Progenitor cell of endocrine pancreas (in vitro differentiated cells): ENCODE measurements around the gene UCK2. TPM values are rescaled to one million over a fixed set of nuclear protein-coding genes. Genes with fewer than 3 reads are reported as not detected.
"Not testable (repeated sequence)": the region's sequence is repeated elsewhere in the genome, so short reads cannot be mapped to it uniquely, and the experiment has no call there.

ENCODE experiments used
- DNase-seq: peaks from one replicate; pipeline ENCODE4 v3.0.0; 2021; ENCODE audit warnings: low spot score; ENCODE audit not compliant: unreplicated experiment
- H3K27ac Mint-ChIP-seq: 2 replicates; pipeline ENCODE4 v1.8.0; 2021; ENCODE audit warnings: mild to moderate bottlenecking, moderate library complexity, mixed read lengths
- H3K27me3 Mint-ChIP-seq: 2 replicates; pipeline ENCODE4 v1.8.0; 2021; ENCODE audit warnings: mixed read lengths
- H3K36me3 Mint-ChIP-seq: 2 replicates; pipeline ENCODE4 v1.8.0; 2022; ENCODE audit warnings: mixed read lengths; ENCODE audit not compliant: insufficient read depth
- H3K4me1 Mint-ChIP-seq: 2 replicates; pipeline ENCODE4 v1.8.0; 2021; ENCODE audit warnings: low read depth, mixed read lengths
- H3K4me3 Mint-ChIP-seq: 2 replicates; pipeline ENCODE4 v1.8.0; 2021; ENCODE audit warnings: low read depth, mild to moderate bottlenecking, moderate library complexity, mixed read lengths
- H3K9me3 Mint-ChIP-seq: 2 replicates; pipeline ENCODE4 v1.8.0; 2021; ENCODE audit warnings: low read depth, mixed read lengths
- total RNA-seq: library from RNA; stranded (reverse); gene quantifications from 2 replicates; pipeline ENCODE4 v1.2.1, GENCODE V29; 2021
- TF ChIP-seq, protein P1 (sequence below): fragments of 200-600 bp; sonication (generic); IDR thresholded peaks from one replicate; pipeline ENCODE4 v1.5.0; 2021; ENCODE audit warnings: antibody characterized with exemption, mild to moderate bottlenecking; ENCODE audit not compliant: unreplicated experiment

UCK2 gene
- total RNA-seq, 1 donor from 2014 or later = 29.7 TPM

DNA sequence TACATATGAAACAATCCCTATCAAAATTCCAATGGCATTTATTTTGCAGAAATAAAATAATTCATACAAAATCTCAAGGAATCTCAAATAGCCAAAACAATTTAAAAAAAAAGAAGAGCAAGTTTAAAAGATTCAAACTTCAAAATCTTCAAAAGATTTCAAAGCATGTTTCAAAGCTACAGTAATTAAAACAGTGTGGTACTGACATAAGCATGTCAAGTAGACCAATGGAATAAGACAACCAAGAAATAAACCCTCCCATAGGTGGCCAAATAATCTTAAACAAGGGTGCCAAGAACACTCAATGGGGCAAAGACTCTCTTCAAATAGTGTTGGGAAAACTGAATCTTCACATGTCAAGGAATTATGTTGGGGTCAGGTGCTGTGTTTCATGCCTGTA, 28.0 kb upstream of the UCK2 start:
- TF ChIP-seq, protein P1, sequence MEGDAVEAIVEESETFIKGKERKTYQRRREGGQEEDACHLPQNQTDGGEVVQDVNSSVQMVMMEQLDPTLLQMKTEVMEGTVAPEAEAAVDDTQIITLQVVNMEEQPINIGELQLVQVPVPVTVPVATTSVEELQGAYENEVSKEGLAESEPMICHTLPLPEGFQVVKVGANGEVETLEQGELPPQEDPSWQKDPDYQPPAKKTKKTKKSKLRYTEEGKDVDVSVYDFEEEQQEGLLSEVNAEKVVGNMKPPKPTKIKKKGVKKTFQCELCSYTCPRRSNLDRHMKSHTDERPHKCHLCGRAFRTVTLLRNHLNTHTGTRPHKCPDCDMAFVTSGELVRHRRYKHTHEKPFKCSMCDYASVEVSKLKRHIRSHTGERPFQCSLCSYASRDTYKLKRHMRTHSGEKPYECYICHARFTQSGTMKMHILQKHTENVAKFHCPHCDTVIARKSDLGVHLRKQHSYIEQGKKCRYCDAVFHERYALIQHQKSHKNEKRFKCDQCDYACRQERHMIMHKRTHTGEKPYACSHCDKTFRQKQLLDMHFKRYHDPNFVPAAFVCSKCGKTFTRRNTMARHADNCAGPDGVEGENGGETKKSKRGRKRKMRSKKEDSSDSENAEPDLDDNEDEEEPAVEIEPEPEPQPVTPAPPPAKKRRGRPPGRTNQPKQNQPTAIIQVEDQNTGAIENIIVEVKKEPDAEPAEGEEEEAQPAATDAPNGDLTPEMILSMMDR = no peak
- peaks cover 17% of the 10 kb centered on the region for H3K9me3 Mint-ChIP-seq
- H3K36me3 Mint-ChIP-seq = peaks cover 2% of the 10 kb centered on the region
- H3K27ac Mint-ChIP-seq = no peak overlapping the region
- H3K4me1 Mint-ChIP-seq = no peaks in the 10 kb centered on the region
- DNase-seq = no peak
- no peak overlapping the region for H3K4me3 Mint-ChIP-seq
- no peaks in the 10 kb centered on the region for H3K27me3 Mint-ChIP-seq

DNA sequence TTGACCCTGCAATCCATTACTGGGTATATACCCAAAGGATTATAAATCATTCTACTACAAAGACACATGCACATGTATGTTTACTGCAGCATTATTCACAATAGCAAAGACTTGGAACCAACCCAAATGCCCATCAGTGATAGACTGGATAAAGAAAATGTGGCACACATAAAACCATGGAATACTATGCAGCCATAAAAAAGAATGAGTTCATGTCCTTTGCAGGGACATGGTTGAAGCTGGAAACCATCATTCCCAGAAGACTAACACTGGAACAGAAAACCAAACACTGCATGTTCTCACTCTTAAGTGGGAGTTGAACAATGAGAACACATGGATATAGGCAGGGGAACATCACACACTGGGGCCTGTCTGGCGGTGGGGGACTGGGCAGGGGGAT, 22.9 kb upstream of the UCK2 start:
- H3K9me3 Mint-ChIP-seq = peaks cover 13% of the 10 kb centered on the region
- not testable (repeated sequence) for DNase-seq, H3K27me3 Mint-ChIP-seq, H3K4me1 Mint-ChIP-seq, H3K27ac Mint-ChIP-seq, H3K36me3 Mint-ChIP-seq, H3K4me3 Mint-ChIP-seq

DNA sequence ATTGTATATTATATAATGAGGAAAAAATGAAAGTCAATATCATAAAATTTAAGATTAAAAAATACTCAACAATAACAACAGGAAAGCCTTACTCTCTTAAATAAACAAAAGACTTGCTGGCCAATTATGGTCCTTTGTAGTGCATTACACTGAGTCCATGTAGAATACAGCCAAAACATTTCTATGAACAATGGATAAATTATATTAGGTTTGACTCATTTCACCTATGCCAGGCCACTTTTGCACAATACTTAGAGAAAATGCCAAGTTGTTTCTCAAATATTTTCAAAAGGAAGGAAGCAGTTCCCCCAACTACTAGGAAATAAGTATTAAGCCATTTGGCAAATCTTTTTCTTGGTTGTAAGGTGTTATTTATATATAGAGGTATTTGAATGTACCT, 19.8 kb upstream of the UCK2 start:
- H3K4me3 Mint-ChIP-seq = no peak overlapping the region
- H3K27me3 Mint-ChIP-seq = peaks cover 6% of the 10 kb centered on the region
- no peak overlapping the region for H3K27ac Mint-ChIP-seq
- TF ChIP-seq, protein P1 = no peak
- no peak for DNase-seq
- peaks cover 2% of the 10 kb centered on the region for H3K36me3 Mint-ChIP-seq
- H3K9me3 Mint-ChIP-seq = peaks cover 7% of the 10 kb centered on the region
- H3K4me1 Mint-ChIP-seq = no peaks in the 10 kb centered on the region

DNA sequence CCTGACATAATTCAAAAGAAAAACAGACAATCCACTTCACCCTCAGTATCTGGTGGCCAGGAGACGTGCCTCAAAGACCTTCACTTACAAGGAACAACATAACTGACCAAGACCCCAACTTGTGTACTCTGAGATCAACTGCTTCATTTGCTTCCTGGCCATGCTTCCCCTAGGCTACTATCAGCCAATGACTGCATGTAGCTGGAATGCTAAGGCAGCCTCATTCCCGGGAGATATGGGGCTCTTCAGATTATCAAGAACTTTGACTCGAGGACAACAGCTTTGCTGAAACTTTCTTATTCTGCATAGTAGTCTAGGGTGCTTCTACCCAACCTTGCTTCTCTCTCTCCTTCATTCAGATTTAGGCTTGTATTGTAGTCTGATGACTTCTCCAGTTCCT, 11.7 kb upstream of the UCK2 start:
- H3K36me3 Mint-ChIP-seq = no peaks in the 10 kb centered on the region
- peaks cover 3% of the 10 kb centered on the region for H3K27me3 Mint-ChIP-seq
- H3K27ac Mint-ChIP-seq = no peak overlapping the region
- no peak overlapping the region for H3K4me3 Mint-ChIP-seq
- no peak for DNase-seq
- TF ChIP-seq, protein P1 = no peak
- no peaks in the 10 kb centered on the region for H3K4me1 Mint-ChIP-seq
- no peaks in the 10 kb centered on the region for H3K9me3 Mint-ChIP-seq

DNA sequence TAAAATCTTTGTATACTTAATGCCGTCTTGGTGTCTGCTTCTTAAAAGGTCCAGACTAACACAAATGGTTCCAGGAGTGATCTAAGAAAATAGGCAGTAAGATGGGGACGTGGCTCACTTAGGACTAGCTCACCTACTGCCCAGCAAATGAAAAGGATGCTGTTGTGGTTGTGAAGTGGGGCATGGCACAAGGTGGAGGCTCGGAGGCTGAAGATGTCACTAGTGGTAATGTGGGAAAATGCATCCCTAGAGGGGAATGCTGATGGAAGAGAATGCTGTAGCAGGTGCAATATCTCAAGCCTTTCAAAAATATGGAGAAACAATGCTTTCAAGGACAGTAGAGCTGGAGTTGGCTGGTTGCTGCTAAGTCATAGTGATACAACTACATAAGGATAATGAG, 11.3 kb upstream of the UCK2 start:
- Mint-ChIP-seq H3K9me3 (no peaks in the 10 kb centered on the region), H3K27me3 (peaks cover 3% of the 10 kb centered on the region), H3K27ac (no peak overlapping the region), H3K4me1 (no peaks in the 10 kb centered on the region), H3K4me3 (no peak overlapping the region), H3K36me3 (no peaks in the 10 kb centered on the region)
- TF ChIP-seq, protein P1 = no peak
- DNase-seq = no peak

DNA sequence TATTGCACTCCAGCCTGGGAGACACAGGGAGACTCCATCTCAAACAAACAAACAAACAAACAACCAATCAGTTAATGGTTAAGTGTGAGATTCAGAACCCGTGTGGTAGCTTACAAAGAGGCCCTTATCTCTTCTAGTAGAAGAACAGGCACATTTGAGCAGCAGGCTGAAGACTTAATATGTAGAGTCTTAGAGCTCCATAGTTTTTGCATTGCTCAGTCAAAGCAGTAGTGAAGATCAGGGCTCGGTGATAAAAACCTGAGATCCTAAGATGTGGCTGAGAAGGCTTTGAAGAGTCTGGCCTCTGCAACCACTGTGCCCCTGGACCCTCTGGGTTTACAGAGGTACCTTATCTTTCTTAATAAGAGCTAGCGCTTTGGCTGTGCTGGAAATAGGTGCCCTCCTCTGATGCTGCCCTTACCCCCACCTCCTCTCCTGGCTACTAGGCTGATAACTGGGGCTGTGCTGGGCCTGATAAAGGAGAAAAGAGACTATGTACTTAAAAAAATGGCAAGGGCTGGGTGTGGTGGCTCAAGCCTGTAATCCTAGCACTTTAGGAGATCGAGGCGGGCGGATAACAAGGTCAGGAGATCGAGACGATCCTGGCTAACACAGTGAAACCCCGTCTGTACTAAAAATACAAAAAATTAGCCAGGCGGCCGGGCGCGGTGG, 10.5 kb upstream of the UCK2 start:
- no peaks in the 10 kb centered on the region for H3K4me1 Mint-ChIP-seq
- H3K27me3 Mint-ChIP-seq = peaks cover 3% of the 10 kb centered on the region
- no peaks in the 10 kb centered on the region for H3K9me3 Mint-ChIP-seq
- H3K36me3 Mint-ChIP-seq = no peaks in the 10 kb centered on the region
- no peak overlapping the region for H3K27ac Mint-ChIP-seq
- TF ChIP-seq, protein P1 = no peak
- no peak for DNase-seq
- H3K4me3 Mint-ChIP-seq = no peak overlapping the region
